ENCODE data around the gene LTBP4.

Gene LTBP4

DNA sequence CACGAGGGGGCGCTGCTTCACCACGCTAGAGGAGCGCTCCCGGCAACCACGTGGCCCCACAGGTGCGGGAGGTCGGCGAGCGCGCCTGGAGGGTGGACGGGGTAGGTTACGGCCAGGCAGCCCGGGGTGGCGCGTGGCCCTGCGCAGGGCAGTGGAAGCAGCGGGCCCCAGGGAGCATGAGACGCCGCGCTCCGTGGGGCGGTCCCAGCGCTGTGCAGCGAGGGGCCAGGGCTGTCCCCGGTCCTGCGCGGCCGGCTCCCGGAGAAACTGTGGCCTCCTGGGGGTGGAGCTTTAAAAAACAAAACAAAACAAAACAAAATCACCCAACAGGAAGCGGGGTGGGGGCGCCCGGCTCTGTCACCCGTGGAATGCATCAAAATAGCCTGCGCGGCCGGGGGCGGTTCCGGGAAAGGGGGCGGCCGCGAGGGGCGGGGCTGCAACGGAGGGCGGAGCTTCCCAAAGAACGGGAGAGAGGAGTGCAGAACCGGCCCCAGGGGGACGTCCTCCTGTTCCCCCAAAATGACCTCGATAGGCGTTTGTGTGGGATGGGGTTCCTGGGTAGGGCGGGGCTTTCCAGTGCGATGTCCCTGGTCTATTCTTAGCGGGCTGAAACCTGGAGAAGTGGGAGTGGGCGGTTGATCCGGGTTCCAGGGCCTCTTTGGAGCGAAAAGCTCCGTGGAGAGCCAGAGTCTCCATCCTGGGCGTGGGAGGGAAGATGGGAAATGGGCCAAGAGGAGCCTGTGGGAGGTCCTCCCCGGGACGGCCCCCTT is 61.9 kb downstream of the LTBP4 start:
- peak; percentile 88 for DNase-seq (ENCODE audit: low spot score)

DNA sequence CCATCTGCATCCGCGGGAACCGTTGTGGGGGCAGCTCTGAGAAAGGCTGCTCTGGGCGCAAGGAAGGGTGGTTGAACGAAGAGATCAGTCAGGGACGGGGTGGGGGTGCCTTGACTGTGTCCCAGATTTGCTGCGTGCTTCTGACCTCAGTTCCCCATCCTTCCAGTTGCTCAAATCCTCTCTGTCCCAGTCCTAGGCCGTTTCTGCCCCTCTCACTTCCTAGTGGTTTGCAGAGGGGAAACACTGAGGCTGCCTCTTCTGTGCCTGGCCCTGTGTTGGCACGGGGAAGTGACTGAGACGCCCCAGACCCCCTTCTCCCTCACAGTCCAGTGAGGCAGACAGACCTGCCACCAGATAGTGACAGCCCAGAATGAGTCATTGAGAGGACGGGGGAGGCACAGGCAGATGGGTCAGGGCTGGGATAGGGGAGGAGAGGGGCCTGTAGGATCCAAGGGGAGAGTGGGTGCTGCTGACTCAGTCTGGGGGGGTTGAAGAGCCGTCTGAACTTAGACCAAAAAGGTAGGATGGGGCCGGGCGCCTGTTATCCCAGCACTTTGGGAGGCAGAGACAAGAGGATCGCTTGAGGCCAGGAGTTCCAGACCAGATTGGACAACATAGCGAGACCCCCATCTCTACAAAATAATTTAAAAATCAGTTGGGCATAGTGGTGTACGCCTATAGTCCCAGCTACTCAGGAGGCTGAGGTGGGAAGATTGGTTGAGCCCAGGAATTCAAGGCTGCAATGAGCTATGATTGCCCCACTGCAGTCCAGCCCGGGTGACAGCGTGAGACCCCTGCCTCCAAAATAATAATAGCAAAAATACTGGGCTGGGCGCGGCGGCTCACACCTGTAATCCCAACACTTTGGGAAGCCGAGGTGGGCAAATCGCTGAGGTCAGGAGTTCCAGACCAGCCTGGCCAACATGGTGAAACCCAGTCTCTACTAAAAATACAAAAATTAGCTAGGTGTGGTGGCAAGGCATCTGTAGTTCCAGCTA is 62.8 kb downstream of the LTBP4 start:
- DNase-seq (ENCODE audit: low spot score), result peak; percentile 51

DNA sequence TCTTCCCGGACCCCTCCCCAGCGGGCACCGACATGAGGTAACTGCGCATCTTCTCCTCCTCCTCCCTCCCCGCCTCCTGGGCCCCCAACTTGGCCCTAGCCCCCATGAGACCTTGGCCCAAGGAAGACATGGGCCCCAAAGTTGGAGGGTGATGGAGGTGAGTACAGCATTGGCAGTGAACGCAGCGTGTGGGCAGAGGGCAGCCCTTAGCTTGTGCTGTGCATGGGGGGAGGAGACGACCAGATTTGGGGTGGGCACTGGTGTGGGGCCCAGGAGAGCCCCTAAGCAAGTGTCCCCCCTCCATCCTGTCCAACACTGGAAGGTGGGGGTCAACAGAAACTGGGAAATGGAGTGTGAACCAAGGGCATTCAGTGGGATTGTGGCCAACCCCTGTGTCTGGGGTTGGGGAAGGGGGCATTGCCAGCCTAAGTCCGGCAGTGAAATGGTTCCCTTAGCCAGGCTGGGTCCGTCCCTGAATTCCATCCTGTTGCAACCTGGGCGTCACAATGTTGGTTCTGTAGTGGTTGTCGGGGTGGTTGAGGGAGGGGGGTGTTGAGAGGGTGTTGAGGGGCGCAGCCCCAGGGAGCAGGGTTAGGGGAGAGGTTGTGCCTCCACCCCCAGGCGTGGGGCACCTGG is 65.8 kb downstream of the LTBP4 start:
- DNase-seq (ENCODE audit: low spot score), result no peak

DNA sequence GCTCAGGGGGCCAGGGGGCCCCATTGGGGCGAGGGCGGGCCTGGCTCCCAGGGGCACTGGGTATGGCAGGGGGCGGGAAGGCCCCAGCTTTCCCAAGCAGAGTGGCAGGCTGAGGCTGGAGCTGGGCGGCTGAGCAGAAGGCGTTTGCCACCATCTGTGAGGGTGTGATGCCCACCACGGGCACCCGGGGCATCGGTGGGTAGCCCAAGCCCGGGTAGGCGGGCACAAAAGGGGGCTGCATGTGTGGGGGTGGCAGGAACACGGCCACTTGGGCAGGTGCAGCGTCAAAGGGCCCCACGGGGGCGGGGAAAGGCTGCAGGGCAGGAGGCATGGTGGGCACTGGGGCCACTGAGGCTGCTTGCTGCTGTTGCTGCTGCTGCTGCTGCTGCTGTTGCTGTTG is 66.4 kb downstream of the LTBP4 start:
- no peak for DNase-seq (ENCODE audit: low spot score)

DNA sequence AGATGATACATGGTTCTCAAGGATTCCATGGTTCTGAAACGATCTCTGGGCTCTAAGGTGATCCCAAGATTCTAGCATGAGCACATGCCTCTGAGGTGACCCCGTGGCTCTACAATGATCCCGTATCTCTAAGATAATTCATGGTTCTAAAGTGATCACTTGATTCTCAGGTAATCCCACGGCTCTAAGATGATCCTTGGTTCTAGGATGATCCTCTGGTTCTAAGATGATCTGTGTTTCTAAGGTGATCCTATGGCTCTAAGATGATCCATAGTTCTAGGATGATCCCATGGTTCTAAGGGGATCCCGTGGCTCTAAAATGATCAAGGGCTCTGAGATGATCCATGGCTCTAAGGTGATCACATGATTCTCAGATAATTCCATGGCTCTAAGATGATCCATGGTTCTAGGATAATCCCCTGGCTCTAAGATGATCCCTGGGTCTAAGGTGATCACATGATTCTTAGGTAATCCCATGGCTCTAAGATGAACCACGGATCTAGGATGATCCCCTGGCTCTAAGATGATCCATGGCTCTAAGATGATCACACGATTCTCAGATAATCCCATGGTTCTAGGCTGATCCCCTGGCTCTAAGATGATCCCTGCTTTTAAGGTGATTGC is 67.9 kb downstream of the LTBP4 start:
- DNase-seq (ENCODE audit: low spot score), result no peak

DNA sequence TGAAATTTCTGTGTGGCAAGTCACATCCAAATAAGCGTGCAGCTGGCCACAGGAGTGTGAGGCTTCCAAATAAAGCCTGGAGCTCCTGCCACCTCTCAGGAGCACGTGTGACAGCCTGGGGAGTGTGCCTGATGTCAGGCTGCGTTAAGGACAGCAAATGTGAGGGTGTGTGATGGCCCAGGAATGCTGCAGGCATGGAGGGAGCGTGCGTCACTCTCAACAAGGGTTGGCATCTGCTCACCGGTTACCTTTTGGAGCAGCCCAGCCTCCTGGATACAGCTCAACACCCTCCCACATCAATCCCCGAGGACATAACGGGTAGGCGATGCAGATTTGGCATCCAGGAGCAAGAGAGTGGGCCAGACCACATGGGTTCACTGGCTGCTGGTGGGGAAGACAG is 70.2 kb downstream of the LTBP4 start:
- no peak for DNase-seq (ENCODE audit: low spot score)

DNA sequence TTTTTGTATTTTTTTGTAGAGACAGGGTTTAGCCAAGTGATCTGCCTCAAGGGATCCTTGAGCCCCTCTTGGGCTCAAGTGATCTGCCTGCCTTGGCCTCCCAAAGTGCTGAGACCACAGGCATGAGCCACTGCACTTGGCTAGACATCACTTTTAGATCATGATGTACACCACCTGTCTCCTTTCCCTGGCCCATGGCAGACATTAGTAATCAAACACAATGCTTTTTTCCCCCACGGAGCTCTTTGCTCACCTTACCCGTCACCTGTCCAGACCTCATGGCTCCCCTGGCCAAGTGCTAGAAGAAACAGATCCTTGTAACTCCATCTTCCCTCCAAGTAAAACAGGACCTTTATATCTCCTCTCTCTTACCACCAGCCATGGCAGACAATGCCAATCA is 70.9 kb downstream of the LTBP4 start:
- no peak for DNase-seq (ENCODE audit: low spot score)

DNA sequence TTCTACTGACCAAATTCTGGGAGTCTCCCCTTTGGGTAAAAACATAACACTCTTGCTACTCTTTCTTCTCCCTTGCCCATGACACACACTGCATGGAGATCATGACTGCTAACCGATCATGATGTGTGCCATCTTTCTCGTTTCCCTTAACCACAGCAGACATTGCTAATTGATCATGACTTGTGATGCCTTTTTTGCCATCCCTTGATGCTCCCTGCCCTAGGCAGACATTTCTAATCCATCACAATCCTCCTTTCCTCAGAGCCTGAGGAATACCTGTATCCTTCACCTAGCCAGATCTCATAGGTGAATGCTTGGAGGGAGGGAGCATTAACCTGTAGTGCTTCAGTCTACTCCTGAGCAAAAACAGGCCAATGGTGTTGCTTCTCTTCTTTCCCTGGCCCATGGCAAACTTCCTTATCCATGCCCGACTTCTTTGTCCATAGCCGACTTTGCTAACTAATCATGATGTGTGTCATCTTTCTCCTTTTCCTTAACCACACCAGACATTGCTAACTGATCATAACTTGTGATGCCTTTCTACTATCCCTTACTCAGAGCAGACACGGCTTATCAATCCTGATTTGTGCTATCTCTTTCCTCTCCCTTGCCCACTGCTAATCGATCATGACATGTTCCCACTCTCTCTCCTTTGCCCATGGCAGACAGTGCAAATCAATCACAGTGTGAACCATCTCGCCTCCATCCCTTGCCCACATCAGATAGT is 71.6 kb downstream of the LTBP4 start:
- no peak for DNase-seq (ENCODE audit: low spot score)

DNA sequence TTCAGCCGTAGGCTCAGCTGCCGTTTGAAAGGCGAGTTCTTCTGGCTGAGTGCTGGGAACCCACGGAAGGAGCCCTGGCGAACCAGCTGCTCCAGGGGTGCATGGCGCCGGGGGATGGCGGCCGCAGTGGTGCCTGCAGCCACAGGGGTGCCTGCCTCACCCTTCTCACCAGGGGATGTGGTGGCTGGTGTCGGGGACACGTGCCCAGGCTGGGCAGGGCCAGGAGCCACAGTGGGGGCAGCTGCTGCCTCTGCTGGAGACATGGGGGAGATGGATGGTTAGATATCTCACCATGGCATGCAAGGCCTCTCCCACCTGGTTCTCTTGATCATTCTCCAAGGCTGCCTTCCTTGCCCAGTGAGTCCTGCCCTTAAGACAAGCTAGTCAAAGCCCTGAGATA is 72.2 kb downstream of the LTBP4 start:
- no peak for DNase-seq (ENCODE audit: low spot score)

DNA sequence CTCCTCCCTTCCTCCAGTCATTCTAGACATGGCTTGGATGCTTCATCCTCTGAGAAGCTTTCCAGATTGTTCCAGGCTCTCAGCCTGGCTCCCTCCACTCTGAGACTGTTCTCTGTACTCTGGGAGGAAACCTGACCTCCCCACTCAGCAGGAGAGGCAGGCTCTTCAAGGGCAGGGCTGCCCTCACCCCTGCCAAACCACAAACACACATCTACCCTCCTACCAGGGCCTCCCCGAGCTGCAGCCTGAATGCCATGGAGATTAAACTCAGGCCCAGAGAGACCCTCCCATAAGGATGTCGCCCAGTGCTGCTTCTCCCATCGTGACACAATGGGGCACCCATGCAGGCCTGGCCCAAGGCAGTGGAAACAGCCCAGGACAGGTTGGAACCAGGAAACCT is 73.1 kb downstream of the LTBP4 start:
- no peak for DNase-seq (ENCODE audit: low spot score)

DNA sequence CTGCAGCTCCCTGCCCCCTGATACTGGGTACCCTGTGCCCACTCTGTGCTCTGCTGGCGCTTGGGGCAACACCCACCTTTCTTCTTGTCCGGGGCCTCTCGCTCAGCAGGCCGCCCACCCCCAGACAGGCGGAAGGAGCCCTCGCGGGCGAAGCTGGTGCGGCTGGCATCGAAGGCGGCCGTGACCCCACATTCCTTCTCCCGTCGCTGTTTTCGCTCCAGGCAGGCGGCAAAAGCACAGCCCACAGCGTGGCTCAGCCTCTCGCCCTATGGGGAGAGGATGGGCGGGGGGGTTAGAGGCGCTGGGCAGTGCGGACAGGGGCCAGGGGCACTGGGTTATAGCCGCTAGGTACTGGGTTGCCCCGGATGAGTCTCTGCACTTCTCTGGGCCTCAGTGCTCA is 76.0 kb downstream of the LTBP4 start:
- no peak for DNase-seq (ENCODE audit: low spot score)

Data from hematopoietic multipotent progenitor cell treated with erythropoietin and hydrocortisone succinate and interleukin-3 and kit ligand, for 15 days (in vitro differentiated cells).